Erythroblast (primary cell): Measurements from ENCODE around the gene PDE4D.

ENCODE experiments used
- GATA1 ChIP-seq: IDR thresholded peaks from 2 replicates; pipeline ENCODE4 v1.6.1; 2011; ENCODE audit warnings: low read depth, mild to moderate bottlenecking, control low read depth, low read length, moderate library complexity
- POLR2A ChIP-seq: IDR thresholded peaks from 2 replicates; pipeline ENCODE4 v1.6.1; 2011; ENCODE audit warnings: mild to moderate bottlenecking, low read length

DNA sequence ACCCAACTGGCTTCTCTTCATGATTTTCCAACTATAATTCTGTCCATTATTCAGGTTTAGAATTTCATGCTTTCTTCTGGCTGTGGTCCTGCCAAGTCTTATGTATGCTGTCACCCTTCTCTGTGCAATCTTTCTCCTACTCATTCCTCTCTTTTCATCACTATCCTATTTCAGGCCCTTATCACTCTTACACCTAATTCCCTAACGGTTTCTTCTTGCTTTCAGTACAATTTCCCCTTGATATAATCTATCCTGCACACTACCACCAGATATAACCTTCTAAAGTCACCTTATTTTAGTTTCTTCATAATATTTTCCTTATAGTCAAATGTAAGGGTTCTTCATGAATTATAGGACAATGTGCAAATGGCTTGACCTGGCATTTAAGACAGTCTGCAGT is 874.4 kb downstream of the PDE4D start:
- TF ChIP-seq GATA1, result no peak
- TF ChIP-seq POLR2A, result no peak
